Loucy (cell line): ENCODE results near the gene RPL22L1.
"Not testable (repeated sequence)": the region's sequence is repeated elsewhere in the genome, so short reads cannot be mapped to it uniquely, and the experiment has no call there.

ENCODE experiments used
- H2AFZ ChIP-seq: fragments of 200-600 bp; sonication (generic); 2 replicates; pipeline ENCODE4 v1.6.0; 2016; ENCODE audit warnings: antibody characterized with exemption, mild to moderate bottlenecking, low read length, moderate library complexity
- H3F3A ChIP-seq: fragments of 200-600 bp; 2 replicates; pipeline ENCODE4 v1.6.0; 2016; ENCODE audit warnings: antibody characterized with exemption, low read depth, mild to moderate bottlenecking
- H3K27me3 ChIP-seq: fragments of 200-600 bp; sonication (generic); 2 replicates; pipeline ENCODE4 v1.6.1; 2014; ENCODE audit warnings: low read length, mild to moderate bottlenecking; ENCODE audit not compliant: insufficient read depth, poor library complexity, severe bottlenecking
- H3K36me3 ChIP-seq: fragments of 200-600 bp; sonication (generic); 2 replicates; pipeline ENCODE4 v1.6.1; 2016; ENCODE audit warnings: low read length; ENCODE audit not compliant: insufficient read depth
- H3K4me1 ChIP-seq: fragments of 200-600 bp; sonication (generic); 2 replicates; pipeline ENCODE4 v1.5.1; 2014; ENCODE audit warnings: low read length, mild to moderate bottlenecking; ENCODE audit not compliant: insufficient read depth, poor library complexity, severe bottlenecking
- H3K4me2 ChIP-seq: fragments of 200-600 bp; sonication (generic); 2 replicates; pipeline ENCODE4 v1.6.0; 2014; ENCODE audit warnings: antibody characterized with exemption, low read length, low read depth, mild to moderate bottlenecking; ENCODE audit not compliant: poor library complexity, severe bottlenecking
- H3K4me3 ChIP-seq: fragments of 200-600 bp; sonication (generic); 2 replicates; pipeline ENCODE4 v1.5.1; 2014; ENCODE audit warnings: low read length, mild to moderate bottlenecking, mixed read lengths; ENCODE audit not compliant: poor library complexity, severe bottlenecking
- H3K79me2 ChIP-seq: fragments of 200-600 bp; sonication (generic); 2 replicates; pipeline ENCODE4 v1.6.1; 2014; ENCODE audit warnings: low read length; ENCODE audit not compliant: insufficient read depth
- H3K9ac ChIP-seq: fragments of 200-600 bp; sonication (generic); 2 replicates; pipeline ENCODE4 v1.6.0; 2014; ENCODE audit warnings: mild to moderate bottlenecking, low read depth, low read length, moderate library complexity; ENCODE audit not compliant: poor library complexity, severe bottlenecking
- H3K9me2 ChIP-seq: fragments of 200-600 bp; sonication (generic); replicated peaks from 2 replicates; pipeline ENCODE4 v1.6.1; 2016; ENCODE audit warnings: low read depth, low read length, mixed read lengths
- H3K9me3 ChIP-seq: fragments of 200-600 bp; sonication (generic); 2 replicates; pipeline ENCODE4 v1.6.1; 2014; ENCODE audit warnings: mild to moderate bottlenecking, antibody characterized with exemption, low read length, low read depth; ENCODE audit not compliant: insufficient read depth
- H4K20me1 ChIP-seq: fragments of 200-600 bp; sonication (generic); 2 replicates; pipeline ENCODE4 v1.6.0; 2014; ENCODE audit warnings: antibody characterized with exemption, low read length, mild to moderate bottlenecking; ENCODE audit not compliant: insufficient read depth, poor library complexity, severe bottlenecking
- EZH2phosphoT487 ChIP-seq: fragments of 200-600 bp; IDR thresholded peaks from 2 replicates; pipeline ENCODE4 v1.6.1; 2018; ENCODE audit warnings: antibody characterized with exemption, mild to moderate bottlenecking, moderate library complexity, borderline replicate concordance
- TF ChIP-seq, protein P1 (sequence below): fragments of 200-600 bp; sonication (generic); conservative IDR thresholded peaks from 2 replicates; pipeline ENCODE4 v1.5.1; 2014; ENCODE audit warnings: mild to moderate bottlenecking, antibody characterized with exemption, low read length

Gene RPL22L1

GRCh38 chr3:170897978-170898377, 28.0 kb upstream of the RPL22L1 start:
- H3F3A ChIP-seq, result no peaks in the 10 kb centered on the region
- no peak overlapping the region for H3K4me3 ChIP-seq
- no peak overlapping the region for H3K4me2 ChIP-seq
- no peak overlapping the region for H2AFZ ChIP-seq
- H3K27me3 ChIP-seq, result no peaks in the 10 kb centered on the region
- H3K79me2 ChIP-seq, result no peaks in the 10 kb centered on the region
- TF ChIP-seq EZH2phosphoT487, result no peak
- TF ChIP-seq, protein P1, sequence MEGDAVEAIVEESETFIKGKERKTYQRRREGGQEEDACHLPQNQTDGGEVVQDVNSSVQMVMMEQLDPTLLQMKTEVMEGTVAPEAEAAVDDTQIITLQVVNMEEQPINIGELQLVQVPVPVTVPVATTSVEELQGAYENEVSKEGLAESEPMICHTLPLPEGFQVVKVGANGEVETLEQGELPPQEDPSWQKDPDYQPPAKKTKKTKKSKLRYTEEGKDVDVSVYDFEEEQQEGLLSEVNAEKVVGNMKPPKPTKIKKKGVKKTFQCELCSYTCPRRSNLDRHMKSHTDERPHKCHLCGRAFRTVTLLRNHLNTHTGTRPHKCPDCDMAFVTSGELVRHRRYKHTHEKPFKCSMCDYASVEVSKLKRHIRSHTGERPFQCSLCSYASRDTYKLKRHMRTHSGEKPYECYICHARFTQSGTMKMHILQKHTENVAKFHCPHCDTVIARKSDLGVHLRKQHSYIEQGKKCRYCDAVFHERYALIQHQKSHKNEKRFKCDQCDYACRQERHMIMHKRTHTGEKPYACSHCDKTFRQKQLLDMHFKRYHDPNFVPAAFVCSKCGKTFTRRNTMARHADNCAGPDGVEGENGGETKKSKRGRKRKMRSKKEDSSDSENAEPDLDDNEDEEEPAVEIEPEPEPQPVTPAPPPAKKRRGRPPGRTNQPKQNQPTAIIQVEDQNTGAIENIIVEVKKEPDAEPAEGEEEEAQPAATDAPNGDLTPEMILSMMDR, result no peak
- H3K9ac ChIP-seq, result no peak overlapping the region
- H4K20me1 ChIP-seq, result no peaks in the 10 kb centered on the region
- no peaks in the 10 kb centered on the region for H3K36me3 ChIP-seq
- peaks cover 5% of the 10 kb centered on the region for H3K9me3 ChIP-seq
- no peaks in the 10 kb centered on the region for H3K9me2 ChIP-seq
- peaks cover 5% of the 10 kb centered on the region for H3K4me1 ChIP-seq

- not testable (repeated sequence) for H3K4me2 ChIP-seq, H2AFZ ChIP-seq, H4K20me1 ChIP-seq, H3K27me3 ChIP-seq, H3F3A ChIP-seq, H3K4me3 ChIP-seq, H3K9me3 ChIP-seq, H3K4me1 ChIP-seq, H3K9ac ChIP-seq, H3K9me2 ChIP-seq, H3K79me2 ChIP-seq, H3K36me3 ChIP-seq
These were observed 27.2 kb upstream of the RPL22L1 start for GRCh38 chr3:170897199-170897598.

DNA sequence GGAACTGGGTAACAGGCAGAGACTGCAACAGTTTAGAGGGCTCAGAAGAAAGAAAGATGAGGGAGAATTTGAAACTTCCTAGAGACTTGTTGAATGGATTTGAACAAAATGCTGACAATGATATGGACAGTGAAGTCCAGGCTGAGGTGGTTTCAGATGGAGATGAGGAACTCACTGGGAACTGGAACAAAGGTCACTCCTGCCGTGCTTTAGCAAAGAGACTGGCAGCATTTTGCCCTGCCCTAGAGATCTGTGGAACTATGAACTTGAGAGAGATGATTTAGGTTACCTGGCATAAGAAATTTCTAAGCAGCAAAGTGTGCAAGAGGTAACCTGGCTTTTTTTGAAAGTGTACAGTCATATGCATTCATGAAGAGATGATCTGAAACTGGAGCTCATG, 26.8 kb upstream of the RPL22L1 start:
- Histone ChIP-seq H4K20me1 (no peaks in the 10 kb centered on the region), H3K36me3 (no peaks in the 10 kb centered on the region), H3K9ac (no peak overlapping the region), H3K27me3 (no peaks in the 10 kb centered on the region), H3F3A (no peaks in the 10 kb centered on the region), H3K4me3 (no peak overlapping the region), H3K4me1 (peaks cover 4% of the 10 kb centered on the region), H2AFZ (no peak overlapping the region), H3K9me3 (peaks cover 5% of the 10 kb centered on the region), H3K9me2 (no peaks in the 10 kb centered on the region), H3K4me2 (no peak overlapping the region), H3K79me2 (no peaks in the 10 kb centered on the region)
- TF ChIP-seq, protein P1, result no peak
- no peak for TF ChIP-seq EZH2phosphoT487

DNA sequence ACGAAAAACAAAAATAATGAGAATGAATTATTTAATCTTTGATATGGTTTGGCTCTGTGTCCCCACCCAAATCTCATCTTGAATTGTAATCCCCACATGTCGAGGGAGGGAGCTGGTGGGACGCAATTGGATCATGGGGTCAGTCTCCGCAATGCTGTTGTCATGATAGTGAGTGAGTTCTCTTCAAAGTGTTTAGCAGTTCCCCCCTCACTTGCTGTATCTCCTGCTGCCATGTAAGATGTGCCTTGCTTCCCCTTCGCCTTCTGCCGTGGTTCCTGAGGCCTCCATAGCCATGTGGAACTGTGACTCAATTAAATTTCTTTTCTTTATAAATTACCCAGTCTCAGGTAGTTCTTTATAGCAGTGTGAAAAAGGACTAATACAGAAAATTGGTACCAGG, 26.3 kb upstream of the RPL22L1 start:
- H2AFZ ChIP-seq, H4K20me1 ChIP-seq, H3K9ac ChIP-seq, H3K36me3 ChIP-seq, H3K9me3 ChIP-seq, H3K4me2 ChIP-seq, H3K4me3 ChIP-seq, H3K9me2 ChIP-seq, H3F3A ChIP-seq, H3K4me1 ChIP-seq, H3K27me3 ChIP-seq, H3K79me2 ChIP-seq: not testable (repeated sequence)
